Ammon's horn (tissue), 1 donor: ENCODE results near the gene NTF4.

Experiments
- DNase-seq: peaks from one replicate; pipeline ENCODE4 v3.0.0-alpha.2; 2016; ENCODE audit warnings: low spot score

The NTF4 gene

DNA sequence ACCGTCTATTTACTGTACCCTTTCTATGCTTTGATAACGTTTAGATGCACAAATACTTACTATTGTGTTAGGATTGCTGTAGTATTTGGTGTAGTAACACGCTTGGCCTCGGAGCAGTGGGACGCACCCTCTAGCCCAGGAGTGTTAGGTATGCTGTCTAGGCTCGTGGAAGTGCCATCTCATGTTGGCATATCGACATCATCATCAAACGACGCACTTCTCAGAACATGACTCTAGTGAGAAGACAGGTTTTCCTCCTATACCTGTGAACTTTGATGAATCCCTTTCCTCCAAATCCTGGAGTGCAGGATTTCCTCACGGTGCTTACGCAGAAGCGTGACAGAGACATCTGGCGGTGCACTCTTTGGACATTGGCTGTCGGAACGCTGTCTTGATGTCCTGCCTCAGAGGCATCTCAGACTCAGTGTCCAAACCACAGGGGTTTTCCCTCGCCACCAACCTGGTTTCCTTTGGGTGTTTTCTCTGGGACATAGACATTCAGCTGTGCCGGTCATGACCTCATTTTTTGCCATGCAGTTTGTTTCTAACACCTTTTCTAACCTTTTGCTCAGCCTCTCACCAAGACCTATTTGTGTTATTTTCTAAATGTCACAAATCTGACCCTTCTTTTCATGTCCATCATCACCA, 26.9 kb upstream of the NTF4 start:
- DNase-seq, result no peak

- DNase-seq, result no peak
Observed at GRCh38 chr19:49086296-49086695, 21.7 kb upstream of the NTF4 start.

DNA sequence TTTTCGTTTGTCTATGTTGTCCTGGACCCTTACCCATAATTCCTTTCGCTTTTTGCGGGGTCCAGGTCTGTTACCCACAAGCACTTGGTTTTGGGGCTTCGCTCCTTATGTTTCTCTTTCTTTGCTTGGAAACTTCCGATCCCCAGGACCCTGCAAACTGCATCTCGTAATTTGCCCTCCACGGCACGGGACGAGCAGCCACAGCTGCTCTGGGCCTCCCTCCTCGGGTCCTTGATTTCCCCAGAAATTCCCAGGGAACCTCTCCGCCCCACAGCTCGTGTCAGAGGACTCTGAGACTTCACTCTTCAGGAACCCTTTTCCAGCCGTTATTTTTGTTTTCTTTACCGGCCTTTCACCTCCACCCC, 21.2 kb upstream of the NTF4 start:
- no peak for DNase-seq

DNA sequence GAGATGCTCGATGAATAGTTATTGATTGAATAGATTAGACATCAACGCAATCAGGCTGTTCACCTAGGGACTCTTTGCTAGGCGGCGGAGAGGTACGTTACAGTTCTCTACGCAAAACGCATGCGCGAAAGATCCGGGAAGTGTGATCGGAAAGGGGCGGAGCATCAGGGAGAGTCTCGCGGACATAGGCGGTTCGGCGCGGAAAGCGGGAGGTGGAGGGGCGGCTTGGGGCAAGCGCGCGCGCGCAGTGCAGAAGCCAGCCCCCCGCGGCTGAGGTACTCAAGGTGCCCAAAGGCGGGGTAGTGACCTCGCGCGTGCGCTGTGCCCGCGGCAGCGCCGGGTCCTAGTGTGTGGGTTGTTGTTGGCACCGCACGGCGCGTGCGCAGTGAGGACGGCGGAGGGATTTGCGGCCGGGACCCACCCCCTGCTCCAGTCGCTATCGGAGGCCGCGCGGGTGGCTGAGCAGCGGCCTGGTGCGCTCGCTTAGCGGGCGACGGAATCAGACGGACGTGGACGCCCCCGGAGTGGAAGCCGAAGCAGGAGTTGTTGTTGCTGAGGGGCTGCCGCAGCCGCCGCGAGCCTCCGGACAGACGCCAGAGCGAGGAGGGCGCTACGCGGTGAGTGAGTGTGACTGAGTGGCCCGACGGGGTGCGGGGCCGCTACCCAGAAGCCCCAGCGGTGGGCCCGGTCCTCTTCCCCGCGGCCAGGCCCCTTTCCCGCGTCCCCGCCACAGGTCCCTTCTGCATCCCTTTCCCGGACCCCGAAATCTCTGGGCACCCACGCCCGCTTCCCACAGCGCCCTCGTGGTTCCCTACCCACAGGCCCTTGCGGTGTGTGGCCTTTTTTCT, 20.6 kb upstream of the NTF4 start, which contains the start of gene SNRNP70:
TSS of gene SNRNP70 (plus strand) at position 432 of the 848 bp plus-strand sequence. CDS start 964 bp downstream, outside the sequence.
- DNase-seq, result peak; percentile 98

DNA sequence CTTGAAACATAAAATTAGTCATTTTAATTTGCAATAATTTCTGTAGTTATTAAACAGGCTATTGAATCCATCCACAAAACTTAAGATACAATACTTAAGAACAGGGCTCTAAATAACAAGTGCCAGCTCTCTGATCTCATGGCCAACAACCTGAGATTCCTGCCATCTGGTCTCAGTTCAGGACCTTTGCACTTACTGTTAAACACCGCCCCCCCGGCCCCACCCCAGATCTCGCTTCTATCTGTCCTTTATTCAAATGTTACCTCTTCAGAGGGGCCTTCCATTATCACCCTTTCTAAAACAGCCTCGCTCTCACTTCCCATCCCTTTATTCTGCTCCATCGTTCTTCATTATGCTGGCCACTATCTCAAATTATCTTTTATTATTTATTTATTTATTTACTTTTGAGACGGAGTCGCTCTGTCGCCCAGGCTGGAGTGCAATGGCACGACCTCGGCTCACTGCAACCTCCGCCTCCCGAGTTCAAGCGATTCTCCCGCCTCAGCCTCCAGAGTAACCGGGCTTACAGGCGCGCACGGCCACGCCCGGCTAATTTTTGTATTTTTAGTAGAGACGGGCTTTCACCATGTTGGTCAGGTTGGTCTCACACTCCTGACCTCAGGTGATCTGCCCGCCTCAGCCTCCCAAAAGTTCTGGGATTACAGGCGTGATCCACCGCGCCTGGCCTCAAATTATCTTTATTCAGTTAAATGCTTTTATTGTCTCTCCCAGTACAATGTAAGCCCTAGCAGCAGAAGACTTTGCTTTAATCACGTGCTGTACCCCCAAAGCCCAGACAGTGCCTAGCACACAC, 19.8 kb upstream of the NTF4 start:
- no peak for DNase-seq

DNA sequence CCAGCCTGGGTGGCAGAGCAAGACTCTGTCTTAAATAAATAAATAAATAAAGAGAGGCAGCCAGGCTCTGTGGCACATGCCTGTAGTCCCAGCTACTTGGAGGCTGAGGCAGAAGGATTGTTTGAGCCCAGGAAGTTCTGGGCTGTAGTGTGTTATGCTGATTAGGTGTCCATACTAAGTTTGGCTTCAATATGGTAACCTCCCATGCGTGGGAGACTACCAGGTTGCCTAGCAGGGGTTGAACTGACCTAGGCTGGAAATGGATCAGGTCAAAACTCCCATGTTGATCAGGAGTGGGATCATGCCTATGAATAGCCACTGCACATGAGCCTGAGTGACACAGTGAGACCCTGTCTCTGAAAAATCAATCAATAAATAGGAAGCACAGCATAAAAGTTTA, 16.7 kb upstream of the NTF4 start:
- DNase-seq, result no peak

DNA sequence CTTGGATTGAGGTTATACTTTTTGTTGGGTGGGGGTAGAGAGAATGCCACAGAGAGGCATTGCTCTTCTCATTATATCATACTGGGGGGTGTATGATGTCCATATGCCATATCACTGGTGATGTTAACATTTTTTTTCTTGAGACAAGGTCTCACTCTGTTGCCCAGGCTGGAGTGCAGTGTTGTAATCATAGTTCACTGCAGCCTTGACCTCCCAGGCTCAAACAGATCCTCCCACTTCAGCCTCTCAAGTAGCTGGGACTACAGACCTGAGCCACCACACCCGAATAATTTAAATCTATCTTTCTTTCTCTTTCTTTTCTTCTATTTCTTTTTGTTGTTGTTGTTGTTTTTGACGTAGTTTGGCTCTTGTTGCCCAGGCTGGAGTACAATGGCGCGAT, 15.8 kb upstream of the NTF4 start:
- DNase-seq, result no peak

GRCh38 chr19:49074869-49075268, 10.3 kb upstream of the NTF4 start:
- DNase-seq, result peak; percentile 72

GRCh38 chr19:49073514-49074378, 9.1 kb upstream of the NTF4 start:
- no peak for DNase-seq

DNA sequence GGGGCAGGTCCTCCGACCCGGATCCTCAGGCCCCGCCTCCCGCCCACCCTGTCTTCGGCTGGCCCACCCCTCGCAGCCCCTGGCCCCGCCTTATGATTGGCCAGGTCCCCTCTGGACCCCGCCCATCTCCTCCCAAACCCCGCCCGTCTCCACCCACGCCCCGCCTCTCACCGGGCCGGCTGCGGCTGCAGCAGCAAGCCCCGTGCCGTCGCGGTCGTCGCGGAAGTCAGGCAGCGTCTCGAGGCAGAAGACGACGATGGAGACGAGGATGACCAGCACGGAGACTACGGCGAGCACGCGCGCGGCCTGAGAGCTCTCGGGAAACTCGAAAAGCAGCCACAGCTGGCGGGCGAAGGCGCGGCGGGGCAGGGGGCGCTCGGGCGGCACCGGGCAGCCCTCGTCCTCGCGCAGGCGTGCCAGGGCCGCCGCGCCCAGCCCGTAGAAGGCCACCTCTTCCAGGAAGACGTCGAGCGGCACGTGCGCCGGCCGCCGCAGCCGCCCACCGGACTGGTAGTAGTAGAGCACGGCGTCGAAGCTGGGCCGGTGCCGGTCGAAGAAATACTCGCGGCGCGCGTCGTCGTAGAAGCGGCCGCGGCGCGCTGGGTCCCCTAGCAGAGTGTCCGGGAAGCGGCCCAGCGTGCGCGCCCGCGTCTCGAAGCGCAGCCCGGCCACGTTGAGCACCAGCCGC, 7.4 kb upstream of the NTF4 start:
- DNase-seq, result no peak

DNA sequence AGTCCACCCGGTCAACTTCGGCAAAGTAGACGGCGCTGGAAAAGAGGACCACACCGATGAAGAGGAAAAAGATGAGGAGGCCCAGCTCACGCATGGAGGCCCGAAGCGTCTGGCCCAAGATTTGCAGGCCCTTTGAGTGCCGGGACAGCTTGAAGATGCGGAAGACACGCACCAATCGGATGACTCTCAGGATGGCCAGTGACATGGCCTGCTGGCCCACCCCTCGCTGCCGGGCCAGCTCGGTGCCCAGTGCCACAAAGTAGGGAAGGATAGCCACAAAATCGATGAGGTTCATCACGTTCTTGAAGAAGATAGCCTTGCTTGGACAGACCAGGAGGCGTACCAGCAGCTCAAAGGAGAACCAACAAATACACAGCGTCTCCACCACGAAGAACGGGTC, 5.8 kb upstream of the NTF4 start:
- DNase-seq, result no peak

DNA sequence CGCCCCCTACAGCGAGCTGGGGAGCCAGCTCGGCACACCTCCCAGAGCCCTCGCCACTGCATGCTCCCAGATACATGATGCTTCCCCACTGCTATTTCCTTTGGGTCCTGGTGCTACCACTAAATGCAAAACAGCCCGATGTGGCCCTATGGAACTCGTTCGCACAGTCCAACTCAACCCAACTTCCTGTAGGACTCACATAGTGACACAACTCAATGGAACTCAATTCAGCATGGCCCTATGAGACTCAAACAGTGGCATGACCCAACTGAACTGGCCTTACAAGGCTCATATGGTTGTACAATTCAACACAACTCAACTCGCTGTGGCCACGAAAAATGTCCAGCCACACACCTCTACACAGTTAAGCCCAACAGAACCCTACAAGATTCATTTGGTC, 4.4 kb upstream of the NTF4 start:
- DNase-seq, result no peak

DNA sequence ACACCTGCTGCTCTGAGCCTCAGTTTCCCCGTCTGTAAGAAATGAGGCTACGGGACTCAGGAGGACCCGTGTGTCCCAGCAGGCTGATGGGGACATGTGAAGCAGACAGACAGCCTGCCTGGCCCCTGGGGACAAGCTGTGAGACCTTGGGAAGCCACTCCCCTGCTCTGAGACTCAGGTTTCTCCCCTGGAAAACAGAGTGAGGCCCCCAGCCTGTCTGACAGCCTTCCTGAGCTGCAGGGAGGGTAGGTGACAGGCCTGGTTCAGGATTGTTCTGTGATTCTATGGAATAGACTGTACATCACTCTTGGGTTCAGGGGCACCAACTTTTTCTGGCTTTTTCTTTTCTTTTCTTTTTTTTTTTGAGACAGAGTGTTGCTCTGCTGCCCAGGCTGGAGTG, 2.9 kb upstream of the NTF4 start:
- no peak for DNase-seq

GRCh38 chr19:49065905-49066512, 1.4 kb upstream of the NTF4 start:
- DNase-seq, result no peak

GRCh38 chr19:49064029-49064629, 489 bp downstream of the NTF4 start:
- no peak for DNase-seq

GRCh38 chr19:49061445-49061844, 3.2 kb downstream of the NTF4 start:
- no peak for DNase-seq

- no peak for DNase-seq
Observed at GRCh38 chr19:49061000-49061399, 3.6 kb downstream of the NTF4 start.

- DNase-seq, result no peak
Observed at GRCh38 chr19:49059053-49059452, 5.6 kb downstream of the NTF4 start.

DNA sequence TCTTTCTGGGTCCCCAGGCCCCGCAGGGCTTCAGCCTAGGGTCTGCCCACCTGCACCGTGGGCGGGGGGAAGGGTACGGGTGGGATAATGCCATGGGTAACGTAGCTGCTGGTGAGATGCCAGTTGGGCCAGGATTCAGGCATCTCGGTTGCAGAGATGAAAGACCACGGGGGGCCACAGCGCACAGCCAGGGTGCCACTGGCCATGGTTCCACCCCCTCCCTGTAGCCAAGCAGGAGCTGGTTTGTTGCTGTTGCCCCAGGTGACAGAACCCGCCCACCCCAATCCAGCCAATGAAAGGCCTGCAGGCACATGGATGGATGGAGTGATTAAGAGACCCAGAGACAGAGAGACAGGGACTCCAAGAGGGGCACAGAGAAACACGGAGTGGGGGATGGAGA, 6.1 kb downstream of the NTF4 start:
- no peak for DNase-seq

- peak; percentile 15 for DNase-seq
Observed at GRCh38 chr19:49057636-49058234, 6.9 kb downstream of the NTF4 start, which contains the start of gene CGB7. TSS of gene CGB7 (minus strand) at chr19:49057749. CDS start at chr19:49055375, 2,374 bp downstream.
